ENCODE data around the gene OR4E1.
"Not testable (repeated sequence)": the region's sequence is repeated elsewhere in the genome, so short reads cannot be mapped to it uniquely, and the experiment has no call there.

OR4E1 gene

GRCh38 chr14:21673718-21674117, at the start of gene OR4E1:
TSS of gene OR4E1 (minus strand) at chr14:21673818. CDS start at chr14:21670935, 2,883 bp downstream.
- Histone ChIP-seq H3K9ac (ENCODE audit: low read depth, low read length) (no peak within 1 kb of the TSS), H3K4me3 (ENCODE audit: low read depth, low read length) (no peak within 1 kb of the TSS), H3K4me1 (ENCODE audit: control insufficient read depth, insufficient read depth, low read length) (no peaks in the 10 kb centered on the region), H3K9me3 (ENCODE audit: control insufficient read depth, insufficient read depth, low read length) (no peaks in the 10 kb centered on the region), H3K27me3 (ENCODE audit: control insufficient read depth, insufficient read depth, low read length) (no peaks in the 10 kb centered on the region), H3K36me3 (ENCODE audit: control insufficient read depth, insufficient read depth, low read length) (no peaks in the 10 kb centered on the region)

GRCh38 chr14:21721504-21721903, 47.9 kb upstream of the OR4E1 start:
- H3K27me3 ChIP-seq (ENCODE audit: control insufficient read depth, insufficient read depth, low read length), result peaks cover 3% of the 10 kb centered on the region

DNA sequence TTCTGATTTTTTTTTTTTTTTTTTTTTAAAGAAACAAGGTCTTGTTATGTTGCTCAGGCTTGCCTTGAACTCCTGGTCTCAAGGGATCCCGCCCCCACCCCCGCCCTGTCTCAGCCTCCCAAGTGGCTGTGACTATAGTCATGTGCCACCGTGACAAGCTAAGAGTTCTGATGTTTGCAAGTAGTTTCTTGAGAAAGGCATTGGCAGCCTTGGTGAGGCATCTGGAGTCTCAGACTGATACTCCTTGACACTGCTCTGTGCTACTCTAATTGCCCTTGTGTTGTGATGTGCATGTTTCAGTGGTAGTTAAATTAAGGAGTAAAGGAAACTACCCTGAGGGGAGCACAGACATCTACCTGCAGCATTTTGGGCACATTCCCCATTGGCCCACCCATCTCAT, 46.2 kb upstream of the OR4E1 start:
- Histone ChIP-seq H3K9ac (ENCODE audit: low read depth, low read length) (no peak overlapping the region), H3K27me3 (ENCODE audit: control insufficient read depth, insufficient read depth, low read length) (peaks cover 3% of the 10 kb centered on the region), H3K9me3 (ENCODE audit: control insufficient read depth, insufficient read depth, low read length) (no peaks in the 10 kb centered on the region), H3K4me1 (ENCODE audit: control insufficient read depth, insufficient read depth, low read length) (no peaks in the 10 kb centered on the region), H3K4me3 (ENCODE audit: low read depth, low read length) (no peak overlapping the region), H3K36me3 (ENCODE audit: control insufficient read depth, insufficient read depth, low read length) (no peaks in the 10 kb centered on the region)

More at GRCh38 chr14:21721504-21721903, 47.9 kb upstream of the OR4E1 start:
- Histone ChIP-seq H3K4me3 (ENCODE audit: low read depth, low read length) (no peak overlapping the region), H3K9ac (ENCODE audit: low read depth, low read length) (no peak overlapping the region), H3K36me3 (ENCODE audit: control insufficient read depth, insufficient read depth, low read length) (no peaks in the 10 kb centered on the region), H3K4me1 (ENCODE audit: control insufficient read depth, insufficient read depth, low read length) (no peaks in the 10 kb centered on the region), H3K9me3 (ENCODE audit: control insufficient read depth, insufficient read depth, low read length) (no peaks in the 10 kb centered on the region)

DNA sequence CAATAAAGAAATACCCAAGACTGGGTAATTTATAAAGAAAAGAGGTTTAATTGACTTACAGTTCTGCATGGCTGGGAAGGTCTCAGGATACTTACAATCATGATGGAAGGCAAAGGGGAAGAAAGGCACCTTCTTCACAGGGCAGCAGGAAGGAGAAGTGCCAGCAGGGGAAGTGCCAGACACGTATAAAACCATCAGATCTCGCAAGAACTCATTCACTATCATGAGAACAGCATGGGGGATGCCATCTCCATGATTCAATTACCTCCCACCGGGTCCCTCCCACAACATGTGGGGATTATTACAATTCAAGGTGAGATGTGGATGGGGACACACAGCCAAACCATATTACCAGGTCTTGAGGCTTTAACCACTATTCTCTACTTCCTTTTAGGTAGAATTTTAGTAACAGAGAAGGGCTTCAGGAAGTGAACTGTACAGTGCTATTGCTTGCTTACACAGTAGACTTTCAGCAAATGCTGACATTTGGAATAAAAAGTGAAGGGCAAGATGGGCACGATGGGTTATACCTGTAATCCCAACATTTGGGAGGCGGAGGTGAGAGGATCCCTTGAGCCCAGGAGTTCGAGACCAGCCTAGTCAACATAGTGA, 40.8 kb upstream of the OR4E1 start:
- Histone ChIP-seq H3K9ac (ENCODE audit: low read depth, low read length) (no peak overlapping the region), H3K27me3 (ENCODE audit: control insufficient read depth, insufficient read depth, low read length) (no peaks in the 10 kb centered on the region), H3K36me3 (ENCODE audit: control insufficient read depth, insufficient read depth, low read length) (no peaks in the 10 kb centered on the region), H3K4me3 (ENCODE audit: low read depth, low read length) (no peak overlapping the region), H3K4me1 (ENCODE audit: control insufficient read depth, insufficient read depth, low read length) (no peaks in the 10 kb centered on the region), H3K9me3 (ENCODE audit: control insufficient read depth, insufficient read depth, low read length) (no peaks in the 10 kb centered on the region)

DNA sequence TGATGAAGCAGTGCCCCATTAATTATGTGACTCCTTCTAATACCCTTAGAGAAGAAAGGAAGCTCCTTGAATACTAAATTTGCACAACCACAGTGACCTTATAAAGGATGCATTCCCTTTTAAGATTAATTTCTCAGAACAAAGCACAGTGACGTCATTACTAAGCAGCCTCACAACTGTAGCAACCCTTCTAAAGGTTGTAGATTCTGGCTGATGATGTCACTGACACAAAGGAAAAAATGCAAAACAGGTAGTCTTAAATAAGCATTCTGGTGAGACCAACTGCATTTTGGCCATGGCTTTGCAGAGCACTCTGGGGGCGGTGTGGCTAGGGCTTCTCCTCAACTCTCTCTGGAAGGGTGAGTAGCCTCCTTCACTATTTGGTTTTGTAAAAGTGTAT, 38.4 kb upstream of the OR4E1 start:
- H3K36me3 ChIP-seq (ENCODE audit: control insufficient read depth, insufficient read depth, low read length), result no peaks in the 10 kb centered on the region
- H3K9ac ChIP-seq (ENCODE audit: low read depth, low read length), result no peak overlapping the region
- H3K4me3 ChIP-seq (ENCODE audit: low read depth, low read length), result no peak overlapping the region
- H3K4me1 ChIP-seq (ENCODE audit: control insufficient read depth, insufficient read depth, low read length), result no peaks in the 10 kb centered on the region
- H3K27me3 ChIP-seq (ENCODE audit: control insufficient read depth, insufficient read depth, low read length), result no peaks in the 10 kb centered on the region
- H3K9me3 ChIP-seq (ENCODE audit: control insufficient read depth, insufficient read depth, low read length), result no peaks in the 10 kb centered on the region

DNA sequence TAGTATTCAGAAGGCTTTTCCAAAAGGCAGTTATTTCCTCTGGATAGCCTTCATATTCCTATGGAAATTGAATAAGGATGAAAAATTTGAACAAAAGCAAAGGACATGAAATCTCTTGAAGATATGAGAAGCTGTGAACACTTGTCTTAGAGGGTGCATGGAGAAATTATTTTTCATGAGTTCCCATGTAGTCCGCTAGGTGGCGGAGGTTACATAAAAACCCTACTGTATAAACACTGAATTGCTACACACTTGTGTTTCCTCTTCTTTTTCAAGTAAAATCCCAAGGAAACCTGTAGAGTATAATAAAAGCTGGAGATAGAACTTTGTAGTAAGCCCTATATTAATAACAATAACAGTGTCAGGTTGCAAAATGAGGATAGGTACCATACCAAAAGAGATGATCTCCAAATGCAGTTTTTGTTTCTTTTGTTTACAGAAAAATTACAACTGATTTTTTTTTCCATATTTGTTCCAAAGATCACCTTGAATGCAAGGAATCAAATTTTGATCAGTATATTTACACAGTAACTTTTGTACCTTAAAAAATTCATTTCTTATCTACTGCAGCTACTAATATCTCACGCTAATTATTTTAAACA, 37.8 kb upstream of the OR4E1 start:
- Histone ChIP-seq H3K9ac (ENCODE audit: low read depth, low read length) (no peak overlapping the region), H3K4me1 (ENCODE audit: control insufficient read depth, insufficient read depth, low read length) (no peaks in the 10 kb centered on the region), H3K36me3 (ENCODE audit: control insufficient read depth, insufficient read depth, low read length) (no peaks in the 10 kb centered on the region), H3K4me3 (ENCODE audit: low read depth, low read length) (no peak overlapping the region), H3K27me3 (ENCODE audit: control insufficient read depth, insufficient read depth, low read length) (no peaks in the 10 kb centered on the region), H3K9me3 (ENCODE audit: control insufficient read depth, insufficient read depth, low read length) (peaks cover 3% of the 10 kb centered on the region)

- no peak overlapping the region for H3K4me3 ChIP-seq (ENCODE audit: low read depth, low read length)
- no peaks in the 10 kb centered on the region for H3K4me1 ChIP-seq (ENCODE audit: control insufficient read depth, insufficient read depth, low read length)
- H3K9me3 ChIP-seq (ENCODE audit: control insufficient read depth, insufficient read depth, low read length), result peaks cover 3% of the 10 kb centered on the region
- H3K27me3 ChIP-seq (ENCODE audit: control insufficient read depth, insufficient read depth, low read length), result no peaks in the 10 kb centered on the region
- no peaks in the 10 kb centered on the region for H3K36me3 ChIP-seq (ENCODE audit: control insufficient read depth, insufficient read depth, low read length)
- H3K9ac ChIP-seq (ENCODE audit: low read depth, low read length), result no peak overlapping the region
Measured at GRCh38 chr14:21704338-21704737, 30.7 kb upstream of the OR4E1 start.

DNA sequence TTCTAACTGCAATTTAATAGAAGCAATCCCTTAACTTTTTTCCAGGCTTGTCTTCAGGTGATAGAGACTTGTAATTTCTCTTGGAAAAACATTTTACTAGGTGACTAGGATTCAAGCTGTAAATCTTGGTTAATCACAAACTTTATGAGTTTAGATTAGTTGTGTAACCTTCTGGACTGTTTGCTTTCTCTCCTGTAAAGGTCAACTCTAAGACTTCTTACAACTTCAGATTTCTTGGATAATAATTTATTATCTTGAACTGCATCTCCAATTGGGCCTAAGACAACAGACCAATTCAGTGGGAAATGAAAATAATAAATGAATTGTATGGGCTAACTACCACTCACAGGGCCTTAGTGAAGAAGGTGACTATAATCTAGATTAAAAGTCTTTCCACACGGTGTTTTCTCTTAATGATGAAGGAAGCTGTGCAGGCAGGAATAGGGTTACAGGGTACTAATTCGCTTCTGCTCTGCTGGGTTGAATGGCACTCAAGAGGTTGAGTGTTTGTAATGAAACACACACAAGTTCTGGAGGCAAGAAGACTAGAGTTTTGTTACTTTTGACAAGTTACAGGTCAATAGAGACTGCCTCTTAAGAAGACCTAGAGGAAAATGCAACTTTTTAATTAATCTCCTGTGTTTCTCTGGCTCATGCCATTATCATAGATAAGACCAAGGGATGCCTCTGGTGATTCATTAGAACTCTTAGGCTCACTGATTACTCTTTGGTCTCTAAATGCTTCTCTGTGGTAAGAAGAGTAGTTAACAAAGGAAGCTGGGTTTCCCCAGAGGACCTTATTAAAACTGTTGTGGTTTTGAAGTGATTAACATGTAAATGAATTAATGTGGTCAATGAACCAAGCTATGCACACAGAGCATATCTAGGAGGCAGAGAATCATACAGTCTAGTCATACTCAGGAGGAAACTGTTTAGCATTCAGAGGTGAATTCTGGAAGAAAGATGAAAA, 30.0 kb upstream of the OR4E1 start:
- Histone ChIP-seq H3K4me1 (ENCODE audit: control insufficient read depth, insufficient read depth, low read length) (no peaks in the 10 kb centered on the region), H3K36me3 (ENCODE audit: control insufficient read depth, insufficient read depth, low read length) (no peaks in the 10 kb centered on the region), H3K4me3 (ENCODE audit: low read depth, low read length) (no peak overlapping the region), H3K9ac (ENCODE audit: low read depth, low read length) (no peak overlapping the region), H3K9me3 (ENCODE audit: control insufficient read depth, insufficient read depth, low read length) (peaks cover 3% of the 10 kb centered on the region), H3K27me3 (ENCODE audit: control insufficient read depth, insufficient read depth, low read length) (no peaks in the 10 kb centered on the region)

- Histone ChIP-seq H3K27me3 (ENCODE audit: control insufficient read depth, insufficient read depth, low read length) (no peaks in the 10 kb centered on the region), H3K9me3 (ENCODE audit: control insufficient read depth, insufficient read depth, low read length) (peaks cover 3% of the 10 kb centered on the region), H3K4me3 (ENCODE audit: low read depth, low read length) (no peak overlapping the region), H3K4me1 (ENCODE audit: control insufficient read depth, insufficient read depth, low read length) (no peaks in the 10 kb centered on the region), H3K9ac (ENCODE audit: low read depth, low read length) (no peak overlapping the region), H3K36me3 (ENCODE audit: control insufficient read depth, insufficient read depth, low read length) (no peaks in the 10 kb centered on the region)
Measured at GRCh38 chr14:21702316-21702715, 28.7 kb upstream of the OR4E1 start.

GRCh38 chr14:21699551-21699950, 25.9 kb upstream of the OR4E1 start:
- Histone ChIP-seq H3K36me3 (ENCODE audit: control insufficient read depth, insufficient read depth, low read length) (no peaks in the 10 kb centered on the region), H3K4me3 (ENCODE audit: low read depth, low read length) (no peak overlapping the region), H3K9me3 (ENCODE audit: control insufficient read depth, insufficient read depth, low read length) (no peaks in the 10 kb centered on the region), H3K27me3 (ENCODE audit: control insufficient read depth, insufficient read depth, low read length) (no peaks in the 10 kb centered on the region), H3K9ac (ENCODE audit: low read depth, low read length) (no peak overlapping the region), H3K4me1 (ENCODE audit: control insufficient read depth, insufficient read depth, low read length) (no peaks in the 10 kb centered on the region)

DNA sequence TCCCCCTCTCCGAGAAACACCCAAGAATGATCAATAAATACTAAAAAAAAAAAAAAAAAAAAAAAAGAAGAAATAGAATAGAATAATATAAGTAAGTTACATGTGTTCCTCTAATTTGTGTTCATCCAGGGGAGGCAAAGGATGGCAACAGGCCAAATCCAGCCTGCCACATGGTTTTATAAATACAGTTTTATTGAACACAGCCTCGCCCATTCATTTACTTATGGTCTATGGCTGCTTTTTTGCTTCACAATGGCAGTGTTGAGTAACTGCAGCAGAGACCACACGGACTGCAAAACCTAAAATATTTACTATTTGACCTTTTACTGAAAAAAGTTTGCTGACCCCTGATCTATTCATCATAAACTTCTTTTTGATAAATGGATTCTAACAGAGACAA, 24.9 kb upstream of the OR4E1 start:
- not testable (repeated sequence) for H3K4me3 ChIP-seq (ENCODE audit: low read depth, low read length); H3K36me3 ChIP-seq (ENCODE audit: control insufficient read depth, insufficient read depth, low read length); H3K9ac ChIP-seq (ENCODE audit: low read depth, low read length); H3K9me3 ChIP-seq (ENCODE audit: control insufficient read depth, insufficient read depth, low read length); H3K27me3 ChIP-seq (ENCODE audit: control insufficient read depth, insufficient read depth, low read length); H3K4me1 ChIP-seq (ENCODE audit: control insufficient read depth, insufficient read depth, low read length)

DNA sequence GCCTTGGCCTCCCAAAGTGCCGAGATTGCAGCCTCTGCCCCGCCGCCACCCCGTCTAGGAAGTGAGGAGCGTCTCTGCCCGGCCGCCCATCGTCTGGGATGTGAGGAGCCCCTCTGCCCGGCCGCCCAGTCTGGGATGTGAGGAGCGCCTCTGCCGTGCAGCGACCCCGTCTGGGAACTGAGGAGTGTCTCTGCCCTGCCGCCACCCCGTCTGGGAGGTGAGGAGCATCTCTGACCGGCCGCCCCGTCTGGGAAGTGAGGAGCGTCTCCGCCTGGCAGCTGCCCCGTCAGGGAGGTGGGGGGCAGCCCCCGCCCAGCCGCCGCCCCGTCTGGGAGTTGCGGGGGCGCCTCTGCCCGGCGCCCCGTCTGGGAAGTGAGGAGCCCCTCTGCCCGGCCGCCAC, 24.0 kb upstream of the OR4E1 start:
- not testable (repeated sequence) for H3K9ac ChIP-seq (ENCODE audit: low read depth, low read length); H3K9me3 ChIP-seq (ENCODE audit: control insufficient read depth, insufficient read depth, low read length); H3K27me3 ChIP-seq (ENCODE audit: control insufficient read depth, insufficient read depth, low read length); H3K4me3 ChIP-seq (ENCODE audit: low read depth, low read length); H3K4me1 ChIP-seq (ENCODE audit: control insufficient read depth, insufficient read depth, low read length); H3K36me3 ChIP-seq (ENCODE audit: control insufficient read depth, insufficient read depth, low read length)

All from iPS-15b (cell line).